Lower lobe of right lung (tissue), 2 donors: Measurements from ENCODE around the gene STOML2. TPM values are rescaled to one million over a fixed set of nuclear protein-coding genes. Genes with fewer than 3 reads are reported as not detected.

Experiments
- ATAC-seq, 2 donors: fragments of 200-7000 bp; cut with Tn5 transposase; one replicate each; pipeline ENCODE4 v1.9.1; 2020 to 2022; ENCODE audit warnings: mild to moderate bottlenecking in 2 of 2, moderate library complexity in 2 of 2
- DNase-seq: peaks from one replicate; pipeline ENCODE4 v3.0.0-alpha.2; 2020
- H3K27ac ChIP-seq: fragments of 200-600 bp; one replicate; pipeline ENCODE4 v1.8.0; 2022
- H3K27me3 ChIP-seq: fragments of 200-600 bp; one replicate; pipeline ENCODE4 v1.8.0; 2022; ENCODE audit warnings: low read depth
- H3K36me3 ChIP-seq: fragments of 200-600 bp; one replicate; pipeline ENCODE4 v1.8.0; 2022; ENCODE audit warnings: mild to moderate bottlenecking
- H3K4me1 ChIP-seq: fragments of 200-600 bp; one replicate; pipeline ENCODE4 v1.8.0; 2022
- H3K4me3 ChIP-seq: fragments of 200-600 bp; one replicate; pipeline ENCODE4 v1.8.0; 2022; ENCODE audit warnings: mild to moderate bottlenecking
- H3K9me3 ChIP-seq: fragments of 200-600 bp; one replicate; pipeline ENCODE4 v1.8.0; 2022
- intact Hi-C: fragments of 100-400 bp; cut with DNase I; formaldehyde crosslinking; loops from one replicate; pipeline ENCODE4 v1.11.0; 2022
- total RNA-seq: library from RNA; stranded (reverse); fragmentation: NEBNext Ultra II Directional; extraction: Animal tissue kit (Norgen Biotek cat#: 25700); gene quantifications from one replicate; pipeline ENCODE4 v1.2.1, GENCODE V29; 2021
- TF ChIP-seq, protein P1 (sequence below): fragments of 200-600 bp; IDR thresholded peaks from one replicate; pipeline ENCODE4 v1.8.0; 2022; ENCODE audit warnings: antibody characterized with exemption, mild to moderate bottlenecking
- donor health status: DM: no; HTN: yes; CAD: no; lungs with severe emphysema.

The STOML2 gene
- total RNA-seq, 1 donor from 2014 or later: 59.0 TPM

DNA sequence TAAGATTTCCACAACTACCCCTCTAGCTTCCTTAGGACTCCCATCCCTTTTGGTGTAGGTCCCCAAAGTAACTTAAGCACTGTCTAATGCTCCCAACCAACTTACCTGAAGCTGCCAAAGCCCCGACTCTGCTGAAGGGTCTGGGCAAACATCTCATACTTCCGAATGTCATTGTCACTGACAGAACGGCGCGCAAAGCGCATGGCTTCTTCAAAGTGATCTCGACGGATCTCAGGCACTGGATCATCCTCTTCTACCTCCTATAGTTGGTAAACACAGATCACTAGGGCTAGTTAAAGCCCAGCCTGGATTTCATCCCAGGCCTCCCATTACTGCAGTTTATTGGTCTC is 45.7 kb downstream of the STOML2 start:
- DNase-seq: no peak
- H3K36me3 ChIP-seq: peaks cover 97% of the 10 kb centered on the region
- no peaks in the 10 kb centered on the region for H3K27me3 ChIP-seq
- TF ChIP-seq, protein P1, sequence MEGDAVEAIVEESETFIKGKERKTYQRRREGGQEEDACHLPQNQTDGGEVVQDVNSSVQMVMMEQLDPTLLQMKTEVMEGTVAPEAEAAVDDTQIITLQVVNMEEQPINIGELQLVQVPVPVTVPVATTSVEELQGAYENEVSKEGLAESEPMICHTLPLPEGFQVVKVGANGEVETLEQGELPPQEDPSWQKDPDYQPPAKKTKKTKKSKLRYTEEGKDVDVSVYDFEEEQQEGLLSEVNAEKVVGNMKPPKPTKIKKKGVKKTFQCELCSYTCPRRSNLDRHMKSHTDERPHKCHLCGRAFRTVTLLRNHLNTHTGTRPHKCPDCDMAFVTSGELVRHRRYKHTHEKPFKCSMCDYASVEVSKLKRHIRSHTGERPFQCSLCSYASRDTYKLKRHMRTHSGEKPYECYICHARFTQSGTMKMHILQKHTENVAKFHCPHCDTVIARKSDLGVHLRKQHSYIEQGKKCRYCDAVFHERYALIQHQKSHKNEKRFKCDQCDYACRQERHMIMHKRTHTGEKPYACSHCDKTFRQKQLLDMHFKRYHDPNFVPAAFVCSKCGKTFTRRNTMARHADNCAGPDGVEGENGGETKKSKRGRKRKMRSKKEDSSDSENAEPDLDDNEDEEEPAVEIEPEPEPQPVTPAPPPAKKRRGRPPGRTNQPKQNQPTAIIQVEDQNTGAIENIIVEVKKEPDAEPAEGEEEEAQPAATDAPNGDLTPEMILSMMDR: no peak
- H3K27ac ChIP-seq: no peak overlapping the region
- H3K4me3 ChIP-seq: no peak overlapping the region
- ATAC-seq: no peak
- no peaks in the 10 kb centered on the region for H3K9me3 ChIP-seq
- H3K4me1 ChIP-seq: no peaks in the 10 kb centered on the region
- intact Hi-C loops: no loop called here

GRCh38 chr9:35056571-35057270 is 46.2 kb downstream of the STOML2 start:
- Histone ChIP-seq H3K4me1 (no peaks in the 10 kb centered on the region), H3K36me3 (peaks cover 97% of the 10 kb centered on the region), H3K4me3 (no peak overlapping the region), H3K27ac (no peak overlapping the region), H3K27me3 (no peaks in the 10 kb centered on the region), H3K9me3 (no peaks in the 10 kb centered on the region)
- no peak for DNase-seq
- peak in 1 of 2 donors; percentile 24 for ATAC-seq
- TF ChIP-seq, protein P1: no peak
- intact Hi-C loops: no loop called here

DNA sequence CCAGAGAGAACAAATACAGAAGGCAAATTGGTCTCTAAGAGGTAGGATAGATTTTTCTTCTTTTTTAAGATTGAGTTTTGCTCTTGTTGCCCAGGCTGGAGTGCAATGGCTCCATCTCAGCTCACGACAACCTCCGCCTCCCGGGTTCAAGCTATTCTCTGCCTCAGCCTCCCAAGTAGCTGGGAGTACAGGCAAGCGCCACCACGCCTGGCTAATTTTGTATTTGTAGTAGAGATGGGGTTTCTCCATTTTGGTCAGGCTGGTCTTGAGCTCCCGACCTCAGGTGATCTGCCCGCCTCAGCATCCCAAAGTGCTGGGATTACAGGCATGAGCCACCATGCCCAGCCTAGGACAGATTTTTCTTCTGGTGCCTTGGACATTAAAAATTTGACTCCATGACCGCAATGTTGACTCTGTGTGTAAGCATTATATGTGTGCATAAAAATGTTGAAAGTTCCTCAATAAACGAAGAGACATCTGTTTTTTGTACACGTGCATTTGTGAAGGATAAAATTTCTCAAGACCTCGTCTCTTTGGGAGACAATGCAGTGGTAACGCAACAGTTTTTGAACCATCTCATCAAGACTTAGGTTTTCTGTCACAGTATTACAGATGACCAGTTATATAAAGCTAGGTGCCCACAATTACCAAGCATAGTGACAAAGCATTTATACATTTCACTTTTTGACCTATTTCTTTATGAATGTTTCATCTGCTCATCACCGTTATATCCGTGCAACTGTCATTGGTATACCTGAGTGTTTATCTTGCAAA is 47.9 kb downstream of the STOML2 start:
- no peaks in the 10 kb centered on the region for H3K9me3 ChIP-seq
- H3K27me3 ChIP-seq: no peaks in the 10 kb centered on the region
- H3K4me1 ChIP-seq: no peaks in the 10 kb centered on the region
- no peak for DNase-seq
- peaks cover 94% of the 10 kb centered on the region for H3K36me3 ChIP-seq
- no peak overlapping the region for H3K27ac ChIP-seq
- intact Hi-C loops: no loop called here
- ATAC-seq: no peak
- TF ChIP-seq, protein P1: no peak
- no peak overlapping the region for H3K4me3 ChIP-seq

DNA sequence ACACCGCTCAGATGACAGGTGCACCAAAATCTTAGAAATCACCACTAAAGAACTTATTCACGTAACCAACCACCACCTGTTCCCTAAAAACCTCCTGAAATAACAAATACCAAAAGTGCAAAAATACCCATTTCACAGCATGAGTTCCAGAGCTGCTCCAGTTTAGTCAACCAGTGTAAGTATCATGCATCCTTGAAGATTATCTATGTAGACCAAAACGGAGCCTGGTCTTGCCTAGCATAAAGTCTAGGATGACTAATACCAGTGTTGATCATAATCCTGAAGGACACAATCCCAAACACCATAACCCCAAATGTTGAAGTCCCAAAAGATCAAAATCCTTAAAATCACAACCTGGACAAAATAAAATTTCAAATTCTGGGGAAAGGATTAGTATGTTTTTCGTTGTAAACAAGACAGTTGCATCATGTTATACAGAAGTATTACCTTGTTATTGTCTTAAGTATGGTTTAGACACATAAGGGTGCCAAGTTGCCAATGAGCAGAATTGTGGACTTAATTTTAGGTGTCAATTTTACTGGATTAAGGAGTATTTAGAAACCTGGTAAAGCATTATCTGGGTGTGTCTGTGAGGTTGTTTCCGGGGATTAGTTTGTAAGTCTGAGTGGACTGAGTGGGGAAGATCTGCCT is 48.6 kb downstream of the STOML2 start:
- TF ChIP-seq, protein P1: no peak
- H3K36me3 ChIP-seq: peaks cover 93% of the 10 kb centered on the region
- no peaks in the 10 kb centered on the region for H3K9me3 ChIP-seq
- H3K4me3 ChIP-seq: no peak overlapping the region
- DNase-seq (no peak), ATAC-seq (no peak)
- intact Hi-C loops: no loop called here
- H3K4me1 ChIP-seq: no peaks in the 10 kb centered on the region
- no peak overlapping the region for H3K27ac ChIP-seq
- no peaks in the 10 kb centered on the region for H3K27me3 ChIP-seq

GRCh38 chr9:35051069-35051967 is 51.6 kb downstream of the STOML2 start:
- Histone ChIP-seq H3K4me3 (no peak overlapping the region), H3K36me3 (peaks cover 80% of the 10 kb centered on the region), H3K9me3 (no peaks in the 10 kb centered on the region), H3K27ac (no peak overlapping the region), H3K27me3 (no peaks in the 10 kb centered on the region), H3K4me1 (no peaks in the 10 kb centered on the region)
- DNase-seq (no peak), ATAC-seq (peak; percentile 77 to 82)
- intact Hi-C loops: no loop called here
- TF ChIP-seq, protein P1: peak; percentile 64
